MM.1S (cell line): ENCODE results near the gene IL5.

Experiments used
- DNase-seq: peaks from one replicate; pipeline ENCODE4 v3.0.0-alpha.2; 2015
- H2AFZ ChIP-seq: fragments of 300-600 bp; sonication (generic); 2 replicates; pipeline ENCODE4 v1.6.0; 2016; ENCODE audit warnings: antibody characterized with exemption, low read length
- H3F3A ChIP-seq: fragments of 300-600 bp; sonication (generic); 2 replicates; pipeline ENCODE4 v1.6.1; 2016; ENCODE audit warnings: mild to moderate bottlenecking, antibody characterized with exemption, low read length, moderate library complexity, mixed read lengths; ENCODE audit not compliant: insufficient read depth
- H3K27ac ChIP-seq: fragments of 300-600 bp; sonication (generic); 2 replicates; pipeline ENCODE4 v1.5.1; 2016; ENCODE audit warnings: mild to moderate bottlenecking, low read length
- H3K27me3 ChIP-seq: fragments of 300-600 bp; sonication (generic); replicated peaks from 2 replicates; pipeline ENCODE4 v1.6.0; 2016; ENCODE audit warnings: low read length; ENCODE audit not compliant: insufficient read depth
- H3K36me3 ChIP-seq: fragments of 300-600 bp; sonication (generic); replicated peaks from 2 replicates; pipeline ENCODE4 v1.6.1; 2016; ENCODE audit warnings: mild to moderate bottlenecking, low read length, mixed read lengths; ENCODE audit not compliant: insufficient read depth
- H3K4me1 ChIP-seq: fragments of 300-600 bp; sonication (generic); 2 replicates; pipeline ENCODE4 v1.6.1; 2016; ENCODE audit warnings: low read length, mixed read lengths
- H3K4me2 ChIP-seq: fragments of 300-600 bp; sonication (generic); 2 replicates; pipeline ENCODE4 v1.6.0; 2016; ENCODE audit warnings: low read depth, low read length
- H3K4me3 ChIP-seq: fragments of 300-600 bp; sonication (generic); 2 replicates; pipeline ENCODE4 v1.5.1; 2016; ENCODE audit warnings: low read length, mixed read lengths
- H3K79me2 ChIP-seq: fragments of 300-600 bp; sonication (generic); 2 replicates; pipeline ENCODE4 v1.6.1; 2016; ENCODE audit warnings: mixed run types, low read length, mixed read lengths
- H3K9ac ChIP-seq: fragments of 300-600 bp; sonication (generic); 2 replicates; pipeline ENCODE4 v1.6.1; 2016; ENCODE audit warnings: low read length, mixed read lengths
- H3K9me2 ChIP-seq: fragments of 300-600 bp; sonication (generic); replicated peaks from 2 replicates; pipeline ENCODE4 v1.6.1; 2016; ENCODE audit warnings: mild to moderate bottlenecking, low read length, mixed read lengths; ENCODE audit not compliant: insufficient read depth
- H3K9me3 ChIP-seq: fragments of 300-600 bp; sonication (generic); replicated peaks from 2 replicates; pipeline ENCODE4 v1.6.1; 2016; ENCODE audit warnings: mild to moderate bottlenecking, low read length, mixed read lengths; ENCODE audit not compliant: insufficient read depth
- H4K20me1 ChIP-seq: fragments of 300-600 bp; sonication (generic); 2 replicates; pipeline ENCODE4 v1.6.1; 2016; ENCODE audit warnings: mild to moderate bottlenecking, low read length, moderate library complexity, mixed read lengths; ENCODE audit not compliant: insufficient read depth
- CTCF ChIP-seq: fragments of 300-600 bp; sonication (generic); IDR thresholded peaks from 2 replicates; pipeline ENCODE4 v1.5.1; 2016; ENCODE audit warnings: antibody characterized with exemption, low read length, mixed read lengths
- EZH2 ChIP-seq: fragments of 300-600 bp; sonication (generic); optimal IDR thresholded peaks from 2 replicates; pipeline ENCODE3; 2017; ENCODE audit warnings: low read depth, mild to moderate bottlenecking, antibody characterized with exemption, low read length, mixed read lengths
- EZH2phosphoT487 ChIP-seq: fragments of 300-600 bp; sonication (generic); IDR thresholded peaks from 2 replicates; pipeline ENCODE4 v1.6.1; 2018; ENCODE audit warnings: antibody characterized with exemption, low read length

Gene IL5

GRCh38 chr5:132557478-132558172, 14.3 kb upstream of the IL5 start:
- Histone ChIP-seq H3K79me2 (peaks cover 34% of the 10 kb centered on the region), H3K4me2 (peak overlapping the region; percentile 82), H3K9me2 (no peaks in the 10 kb centered on the region), H3K27ac (peak overlapping the region; percentile 38; the same call in 1 of the 2 replicates), H3K4me1 (peaks cover 4% of the 10 kb centered on the region), H3K4me3 (peak overlapping the region; percentile 87), H3K36me3 (peaks cover 6% of the 10 kb centered on the region; the same call in 1 of the 2 replicates), H3K27me3 (no peaks in the 10 kb centered on the region), H3K9me3 (no peaks in the 10 kb centered on the region), H3F3A (peaks cover 16% of the 10 kb centered on the region), H2AFZ (peak overlapping the region; percentile 88), H3K9ac (peak overlapping the region; percentile 83; the same call in 1 of the 2 replicates), H4K20me1 (no peaks in the 10 kb centered on the region)
- TF ChIP-seq CTCF (no peak), EZH2 (no peak), EZH2phosphoT487 (no peak)
- peak; percentile 51 for DNase-seq

DNA sequence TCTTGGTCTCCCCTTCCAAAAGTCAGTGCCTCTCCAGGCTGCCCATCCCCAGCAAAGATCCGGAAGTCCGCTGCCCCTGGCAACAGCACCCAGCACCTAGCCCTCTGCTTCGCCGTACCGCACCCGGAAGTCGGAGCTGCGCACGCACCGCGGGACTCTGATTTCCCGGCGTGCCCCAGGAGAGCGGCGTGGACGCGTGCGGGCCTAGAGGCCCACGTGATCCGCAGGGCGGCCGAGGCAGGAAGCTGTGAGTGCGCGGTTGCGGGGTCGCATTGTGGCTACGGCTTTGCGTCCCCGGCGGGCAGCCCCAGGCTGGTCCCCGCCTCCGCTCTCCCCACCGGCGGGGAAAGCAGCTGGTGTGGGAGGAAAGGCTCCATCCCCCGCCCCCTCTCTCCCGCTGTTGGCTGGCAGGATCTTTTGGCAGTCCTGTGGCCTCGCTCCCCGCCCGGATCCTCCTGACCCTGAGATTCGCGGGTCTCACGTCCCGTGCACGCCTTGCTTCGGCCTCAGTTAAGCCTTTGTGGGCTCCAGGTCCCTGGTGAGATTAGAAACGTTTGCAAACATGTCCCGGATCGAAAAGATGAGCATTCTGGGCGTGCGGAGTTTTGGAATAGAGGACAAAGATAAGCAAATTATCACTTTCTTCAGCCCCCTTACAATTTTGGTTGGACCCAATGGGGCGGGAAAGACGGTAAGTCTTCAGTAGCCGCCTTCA, 13.6 kb upstream of the IL5 start, which contains the start of gene RAD50:
TSS of gene RAD50 (plus strand) at position 215 of the 715 bp plus-strand sequence. CDS start at position 563, 348 bp downstream.
- no peaks in the 10 kb centered on the region for H3K27me3 ChIP-seq
- H3K9me3 ChIP-seq = no peaks in the 10 kb centered on the region
- no peak for TF ChIP-seq EZH2phosphoT487
- TF ChIP-seq CTCF = no peak
- no peak for TF ChIP-seq EZH2
- H3K9me2 ChIP-seq = no peaks in the 10 kb centered on the region
- peak; percentile 94 for DNase-seq
- peak within 1 kb of the TSS; percentile 82 for H3K4me2 ChIP-seq
- H3K9ac ChIP-seq = peak within 1 kb of the TSS; percentile 83
- H3K27ac ChIP-seq = peak within 1 kb of the TSS; percentile 38; the same call in 1 of the 2 replicates
- peaks cover 16% of the 10 kb centered on the region for H3F3A ChIP-seq
- H3K4me1 ChIP-seq = peaks cover 4% of the 10 kb centered on the region
- H2AFZ ChIP-seq = peak within 1 kb of the TSS; percentile 88
- peaks cover 31% of the 10 kb centered on the region for H3K79me2 ChIP-seq
- peaks cover 4% of the 10 kb centered on the region; the same call in 1 of the 2 replicates for H3K36me3 ChIP-seq
- peak within 1 kb of the TSS; percentile 87 for H3K4me3 ChIP-seq
- no peaks in the 10 kb centered on the region for H4K20me1 ChIP-seq

DNA sequence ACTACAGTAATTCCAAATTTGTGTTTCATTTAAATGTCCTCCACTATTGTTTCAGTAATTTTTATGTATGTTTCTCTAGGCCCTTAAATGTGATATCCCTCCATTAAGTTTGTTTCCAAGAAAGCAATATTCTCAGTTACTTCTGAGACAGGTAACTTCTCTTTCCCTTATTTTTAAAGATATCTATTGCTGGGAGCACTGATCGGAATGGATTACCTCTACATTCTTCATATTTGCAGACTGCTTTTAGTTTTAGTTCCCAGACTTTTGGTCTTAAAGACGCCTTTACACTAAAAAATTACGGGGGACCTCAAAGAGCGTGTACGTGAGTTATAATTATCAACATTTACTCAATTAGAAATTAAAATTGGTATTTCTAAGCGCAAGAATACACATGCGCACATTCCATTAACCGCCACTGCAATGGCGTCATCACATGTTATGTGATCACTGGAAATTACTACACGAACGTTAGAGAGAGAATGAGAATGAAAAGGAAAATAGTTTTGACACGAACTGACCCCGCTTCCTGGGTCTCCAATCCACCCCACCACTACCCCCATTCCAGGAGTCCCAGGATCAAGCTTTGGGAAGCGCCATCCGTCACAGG, 12.9 kb upstream of the IL5 start:
- no peak for DNase-seq
- peak overlapping the region; percentile 82 for H3K4me2 ChIP-seq
- H3K27me3 ChIP-seq = no peaks in the 10 kb centered on the region
- H4K20me1 ChIP-seq = no peaks in the 10 kb centered on the region
- peaks cover 27% of the 10 kb centered on the region for H3K79me2 ChIP-seq
- peak overlapping the region; percentile 83 for H3K9ac ChIP-seq
- H3K4me3 ChIP-seq = peak overlapping the region; percentile 87
- H3K9me3 ChIP-seq = no peaks in the 10 kb centered on the region
- TF ChIP-seq EZH2phosphoT487 (no peak), CTCF (no peak), EZH2 (no peak)
- peaks cover 4% of the 10 kb centered on the region for H3K4me1 ChIP-seq
- peak overlapping the region; percentile 38; the same call in 1 of the 2 replicates for H3K27ac ChIP-seq
- peaks cover 4% of the 10 kb centered on the region; the same call in 1 of the 2 replicates for H3K36me3 ChIP-seq
- peaks cover 16% of the 10 kb centered on the region for H3F3A ChIP-seq
- peak overlapping the region; percentile 88 for H2AFZ ChIP-seq
- no peaks in the 10 kb centered on the region for H3K9me2 ChIP-seq
